HG03108 (cell line): ENCODE measurements around the gene NOTO.

Experiments used
- ATAC-seq: cut with Tn5 transposase; IDR thresholded peaks from one replicate; pipeline ENCODE4 v1.9.1; 2021; ENCODE audit warnings: moderate library complexity; ENCODE audit not compliant: unreplicated experiment

NOTO gene

DNA sequence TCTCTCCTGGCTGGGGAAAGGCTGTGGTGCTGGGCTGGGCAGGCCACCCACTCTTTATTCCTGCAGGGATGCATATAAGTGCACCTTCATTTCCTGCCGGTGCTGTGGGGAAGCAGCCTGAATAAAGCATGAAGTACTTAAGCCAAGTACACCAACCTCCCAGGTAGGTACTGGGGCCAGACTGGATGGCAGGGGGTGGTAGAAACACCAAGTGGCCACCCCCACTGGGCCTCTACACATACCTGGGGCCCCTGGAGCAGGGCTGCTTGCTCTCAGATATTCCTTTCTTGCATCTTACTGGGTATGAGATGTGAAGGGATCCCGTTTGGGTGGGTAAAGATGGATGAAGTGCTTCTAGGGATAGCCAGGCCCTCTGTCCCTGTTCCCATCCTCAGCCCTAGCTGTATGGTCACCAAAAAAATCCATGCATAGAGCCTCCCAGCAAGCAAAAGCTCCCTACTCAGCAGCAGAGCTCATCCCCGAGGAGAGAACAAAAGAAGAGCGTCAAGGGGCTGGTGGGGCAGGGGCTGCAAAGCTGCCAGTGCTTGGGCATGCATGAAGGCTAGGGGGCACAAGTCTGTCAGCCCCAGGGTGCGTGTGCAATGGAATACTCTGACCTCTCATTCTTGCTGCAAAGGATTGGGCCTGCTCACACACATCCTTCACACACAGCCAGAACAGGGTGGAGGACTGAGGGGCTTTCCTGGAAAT lies 53.7 kb downstream of the NOTO start:
- ATAC-seq: no peak

DNA sequence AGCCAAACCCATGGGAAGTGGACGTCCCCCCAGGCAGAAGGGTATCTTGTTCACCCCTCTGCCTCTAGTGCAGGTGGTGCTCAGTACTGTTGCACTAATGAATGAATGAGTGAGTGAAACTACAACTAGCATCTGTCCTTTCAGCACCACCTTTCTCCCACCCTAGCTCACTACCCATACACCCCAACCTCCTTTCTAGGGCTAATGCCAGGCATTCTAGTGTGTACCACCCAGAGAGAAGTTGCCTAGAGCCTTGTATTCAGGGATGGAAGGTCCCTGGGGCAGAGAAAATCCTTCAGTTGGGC lies 54.2 kb downstream of the NOTO start:
- no peak for ATAC-seq

DNA sequence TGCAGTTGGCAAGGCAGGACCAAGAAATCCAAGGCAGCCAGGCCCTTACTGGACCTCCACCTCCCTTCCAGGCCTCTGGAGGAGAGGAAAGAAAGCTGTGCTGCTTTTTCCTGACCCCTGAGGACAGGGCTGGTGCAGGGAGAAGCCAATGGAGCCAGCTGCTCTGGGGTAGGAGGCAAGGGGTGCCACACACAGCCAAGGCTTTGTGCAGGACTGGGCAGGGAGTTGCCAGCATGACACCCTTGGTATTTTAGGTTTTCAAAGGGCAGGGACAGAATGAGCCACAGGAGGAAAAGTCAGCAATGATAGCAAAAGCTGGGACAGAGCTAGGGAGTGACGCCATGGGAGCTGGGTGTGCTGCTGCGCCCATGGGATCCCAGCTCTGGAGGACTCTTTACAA lies 54.6 kb downstream of the NOTO start:
- ATAC-seq: no peak

DNA sequence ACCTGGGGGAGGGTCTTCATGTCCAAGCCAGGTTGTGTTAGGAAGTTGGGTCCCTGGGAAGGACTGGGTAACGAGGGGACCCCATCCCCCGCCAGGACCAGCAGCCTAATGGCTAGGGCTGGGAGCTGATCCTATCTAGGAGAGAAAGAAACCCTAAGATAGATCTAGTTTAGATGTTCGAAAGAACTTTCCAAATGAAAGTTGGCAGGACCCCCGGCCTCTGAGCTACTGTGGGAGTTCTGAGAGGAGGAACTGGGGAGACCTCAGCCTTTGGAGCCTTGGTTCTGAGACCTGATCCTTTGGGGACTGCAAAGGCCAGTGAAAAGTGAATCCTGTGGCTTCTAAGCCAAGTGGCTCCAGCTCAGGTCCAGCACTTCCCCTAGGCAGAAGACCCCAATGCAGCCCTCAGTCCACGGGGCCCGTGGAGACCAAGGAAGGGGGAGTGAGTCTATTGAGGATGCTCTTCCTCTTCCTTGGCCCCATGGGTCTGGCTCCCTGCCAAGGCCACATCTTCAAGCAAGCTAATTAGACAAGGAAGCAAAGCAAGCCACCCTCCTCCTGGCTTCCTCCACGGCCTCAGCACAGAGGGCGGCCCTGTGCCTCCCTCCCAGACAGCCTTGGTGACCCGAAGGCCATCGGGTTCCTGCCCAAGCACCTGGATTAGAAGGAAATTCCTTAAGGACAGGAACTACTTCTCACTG lies 55.2 kb downstream of the NOTO start:
- no peak for ATAC-seq

DNA sequence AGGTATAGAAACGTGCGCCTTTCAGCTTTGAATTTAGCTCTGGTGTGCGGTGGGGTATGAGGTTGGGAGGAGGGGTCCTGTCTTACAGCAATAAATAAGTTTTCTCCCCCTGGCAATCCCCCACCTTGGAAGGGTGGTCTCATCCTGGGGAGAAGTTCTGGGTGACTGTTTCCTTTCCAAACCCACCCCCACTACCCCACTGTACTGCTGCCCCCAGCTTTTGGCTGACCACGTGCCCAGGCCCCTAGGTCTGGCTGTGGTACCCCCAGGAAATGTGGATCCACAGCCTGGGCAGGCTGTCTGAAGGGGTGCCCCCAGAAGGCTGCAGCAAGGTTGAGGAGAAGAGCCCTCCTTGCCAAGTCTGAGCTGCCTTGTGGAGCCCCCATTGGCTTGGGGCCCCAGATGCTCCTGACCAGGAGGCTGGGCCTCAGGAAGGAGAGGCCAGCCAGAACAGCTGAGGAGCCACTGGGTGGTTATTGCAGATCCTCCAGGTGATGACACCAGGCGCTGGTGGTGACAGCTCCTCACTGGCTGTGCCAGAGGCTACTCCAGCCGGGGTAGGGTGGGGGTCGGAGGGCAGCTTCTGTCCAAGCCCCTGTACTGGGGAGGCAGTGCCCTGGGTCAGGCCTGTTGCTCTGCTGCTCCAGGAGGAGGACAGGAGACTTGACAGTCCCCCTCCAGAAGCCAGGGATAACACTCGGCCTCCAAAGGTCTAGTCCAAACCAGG lies 56.0 kb downstream of the NOTO start:
- no peak for ATAC-seq

DNA sequence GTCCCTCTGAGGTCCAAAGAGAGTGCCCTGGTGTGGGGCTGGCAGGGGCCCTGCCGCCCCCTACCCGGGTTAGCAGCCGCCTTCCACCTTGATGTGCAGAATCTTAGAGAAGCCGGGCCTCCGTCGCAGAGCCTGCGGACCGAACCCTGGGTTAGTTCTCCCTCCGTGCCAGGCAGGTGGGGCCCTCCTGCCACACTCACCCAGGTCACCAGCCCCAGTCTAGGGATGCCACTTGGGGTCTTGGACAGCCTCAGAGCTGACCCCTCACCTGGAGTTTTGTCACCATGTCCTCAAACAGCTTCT lies 56.5 kb downstream of the NOTO start:
- ATAC-seq: no peak

DNA sequence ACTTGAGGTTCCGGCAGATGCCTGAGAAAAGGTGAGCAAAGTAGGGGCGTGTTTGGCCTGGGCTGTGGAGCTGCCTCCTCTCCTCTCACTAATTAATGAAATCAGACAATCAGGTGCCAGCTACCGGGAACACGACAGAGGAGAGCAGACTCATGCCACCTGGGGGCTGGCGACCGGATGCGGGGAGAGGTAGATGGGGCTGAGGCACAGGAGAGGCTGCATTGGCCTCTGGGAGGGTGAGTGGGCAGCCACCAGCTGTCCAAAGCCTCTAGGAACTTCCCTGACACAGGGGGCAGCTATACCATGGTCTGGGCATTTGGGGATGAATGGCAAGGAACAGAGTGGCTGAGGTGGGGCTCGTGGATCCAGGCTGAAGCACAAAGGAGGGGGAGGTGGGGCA lies 56.9 kb downstream of the NOTO start:
- ATAC-seq: no peak

DNA sequence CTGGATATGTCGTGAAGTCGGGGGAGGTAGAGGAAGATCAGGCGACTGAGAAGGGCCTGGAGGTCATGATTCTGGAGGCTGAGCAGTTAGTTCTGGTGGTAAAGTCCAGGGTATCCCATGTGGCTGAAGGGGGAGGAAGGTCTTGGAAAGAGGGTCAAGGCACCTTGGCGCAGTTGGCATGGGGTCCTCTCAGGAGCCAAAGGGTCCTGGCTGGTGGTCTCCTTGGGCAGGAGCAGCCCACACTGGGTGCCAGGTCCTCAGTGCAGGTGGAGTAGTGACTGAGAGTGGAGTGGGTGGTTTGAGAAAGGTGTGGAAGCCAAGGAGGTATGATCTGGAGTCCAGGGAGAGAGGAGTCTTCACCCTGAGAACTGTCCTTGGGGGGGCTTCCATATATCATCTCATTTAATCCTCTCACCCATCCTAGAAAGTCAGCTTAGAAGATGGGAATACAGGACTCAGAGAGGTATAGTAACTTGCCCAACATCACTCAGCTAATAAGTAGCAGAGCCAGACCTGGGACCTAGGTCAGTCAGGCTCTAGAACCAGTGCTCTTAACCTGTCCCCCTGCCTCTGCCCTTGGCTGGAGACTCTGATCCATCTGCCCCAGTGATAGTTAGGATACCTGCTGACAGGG lies 57.4 kb downstream of the NOTO start:
- no peak for ATAC-seq

DNA sequence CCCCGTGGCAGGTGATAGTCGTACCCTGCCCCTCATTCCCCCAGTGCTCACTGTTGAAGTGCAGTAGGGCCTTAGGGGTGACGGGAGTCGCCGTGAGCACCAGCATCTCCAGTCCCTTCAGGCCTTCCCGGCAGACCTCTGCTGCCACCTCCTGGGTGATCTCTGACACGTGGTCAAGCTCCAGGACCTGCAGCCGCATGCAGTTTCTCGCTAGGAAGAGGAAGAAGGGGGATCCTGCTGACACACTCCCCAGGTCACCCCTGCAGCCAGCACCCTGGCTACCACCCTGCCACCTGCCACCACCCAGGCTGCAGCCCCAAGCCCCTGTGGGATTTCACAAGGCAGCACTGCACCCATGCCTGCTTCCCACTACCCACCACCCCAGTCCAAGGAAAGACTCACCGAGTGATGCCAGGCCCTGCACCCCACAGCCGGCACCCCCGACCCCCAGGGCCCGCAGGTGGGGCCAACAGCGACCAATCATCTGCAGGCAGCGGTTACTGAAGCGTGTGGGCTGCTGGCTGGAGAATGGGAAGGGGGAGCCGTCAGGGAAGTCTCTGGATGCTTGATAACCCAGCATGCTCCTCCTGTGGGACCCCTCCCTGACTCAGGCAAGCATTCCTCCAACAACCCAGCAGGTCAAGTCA lies 58.1 kb downstream of the NOTO start:
- no peak for ATAC-seq
